A673 (cell line): ENCODE data around the gene ENAH. TPM values are rescaled to one million over a fixed set of nuclear protein-coding genes. Genes with fewer than 3 reads are reported as not detected.

Experiments
- BruUV-seq: library from RNA; stranded (reverse); fragments of 400-500 nt; replicated peaks from 2 replicates; lab custom pipeline; 2021; lab: Mats Ljungman, UMichigan
- CTCF ChIA-PET: fragments of 300-600 bp; sonication (Branson Sonifier 250); formaldehyde crosslinking; loops from one replicate; lab custom pipeline; 2022; ENCODE audit warnings: antibody characterized with exemption; lab: Charles Lee
- POLR2A ChIA-PET: fragments of 300-600 bp; sonication (Branson Sonifier 250); formaldehyde crosslinking; loops from one replicate; lab custom pipeline; 2022; ENCODE audit warnings: antibody characterized with exemption; ENCODE audit not compliant: low non-redundant PET; lab: Charles Lee
- DNase-seq: peaks from one replicate; pipeline ENCODE4 v3.0.0-alpha.2; 2015; ENCODE audit warnings: low spot score
- H3K27ac ChIP-seq: fragments of 200-600 bp; sonication (generic); 2 replicates; pipeline ENCODE4 v1.5.1; 2016; ENCODE audit warnings: mixed run types, low read depth, mild to moderate bottlenecking, mixed read lengths, antibody characterized with exemption, low read length; ENCODE audit not compliant: poor library complexity, severe bottlenecking
- H3K27me3 ChIP-seq: fragments of 200-600 bp; sonication (generic); replicated peaks from 2 replicates; pipeline ENCODE4 v1.6.1; 2017; ENCODE audit warnings: mixed run types, low read depth, mild to moderate bottlenecking, mixed read lengths, antibody characterized with exemption, low read length; ENCODE audit not compliant: insufficient read depth, poor library complexity
- H3K36me3 ChIP-seq: fragments of 200-600 bp; sonication (generic); 2 replicates; pipeline ENCODE4 v1.6.1; 2016; ENCODE audit warnings: mixed run types, mild to moderate bottlenecking, mixed read lengths, antibody characterized with exemption, low read length; ENCODE audit not compliant: insufficient read depth, poor library complexity, severe bottlenecking
- H3K4me1 ChIP-seq: fragments of 200-600 bp; sonication (generic); 2 replicates; pipeline ENCODE4 v1.6.1; 2017; ENCODE audit warnings: mixed run types, mild to moderate bottlenecking, mixed read lengths, antibody characterized with exemption, low read length; ENCODE audit not compliant: insufficient read depth, poor library complexity, severe bottlenecking
- H3K4me3 ChIP-seq: fragments of 200-600 bp; sonication (generic); 2 replicates; pipeline ENCODE4 v1.5.1; 2016; ENCODE audit warnings: low read depth, mixed run types, mild to moderate bottlenecking, mixed read lengths, low read length; ENCODE audit not compliant: poor library complexity, severe bottlenecking
- H3K9me3 ChIP-seq: fragments of 200-600 bp; sonication (generic); 2 replicates; pipeline ENCODE4 v1.6.1; 2016; ENCODE audit warnings: mixed run types, low read depth, mild to moderate bottlenecking, mixed read lengths, antibody characterized with exemption, low read length; ENCODE audit not compliant: poor library complexity, severe bottlenecking
- CTCF ChIP-seq: fragments of 300-800, 200-600 bp; sonication (generic); conservative IDR thresholded peaks from 2 replicates; pipeline ENCODE4 v1.5.1; 2017; ENCODE audit warnings: low read depth, mild to moderate bottlenecking, antibody characterized with exemption, low read length, moderate library complexity, mixed read lengths
- EZH2 ChIP-seq: fragments of 200-600 bp; sonication (generic); IDR thresholded peaks from 2 replicates; pipeline ENCODE4 v1.6.1; 2017; ENCODE audit warnings: borderline replicate concordance, low read depth, mild to moderate bottlenecking, mixed read lengths, antibody characterized with exemption, low read length; ENCODE audit not compliant: poor library complexity, severe bottlenecking
- intact Hi-C: fragments of 100-400 bp; cut with micrococcal nuclease; formaldehyde crosslinking; loops from one replicate; pipeline ENCODE4 v1.10.0; 2022; ENCODE audit not compliant: unreplicated experiment
- total RNA-seq: library from RNA; stranded (reverse); gene quantifications from 2 replicates; pipeline ENCODE4 v1.2.3, GENCODE V29; 2021

The ENAH gene
- total RNA-seq, 1 experiment from 2014 or later: 186 TPM

GRCh38 chr1:225453797-225454648, 198.9 kb downstream of the ENAH start:
- no peak for DNase-seq
- Histone ChIP-seq H3K27me3 (no peaks in the 10 kb centered on the region), H3K4me3 (no peak overlapping the region), H3K27ac (no peak overlapping the region), H3K36me3 (no peaks in the 10 kb centered on the region), H3K4me1 (no peaks in the 10 kb centered on the region), H3K9me3 (no peaks in the 10 kb centered on the region)
- CTCF ChIA-PET: no interaction called here
- intact Hi-C loops: no loop called here
- POLR2A ChIA-PET: interaction anchor here (0.5 kb wide), 1 partner anchor 334 kb away, joined by 3 read pairs; no protein-coding TSS in a partner anchor
- TF ChIP-seq EZH2: no peak
- no peak for TF ChIP-seq CTCF
- no TSS peak for BruUV-seq

GRCh38 chr1:225451840-225452515, 200.9 kb downstream of the ENAH start:
- TF ChIP-seq EZH2 (no peak), CTCF (no peak)
- no TSS peak for BruUV-seq
- CTCF ChIA-PET: no interaction called here
- no peaks in the 10 kb centered on the region for H3K9me3 ChIP-seq
- no peak overlapping the region for H3K27ac ChIP-seq
- no peaks in the 10 kb centered on the region for H3K36me3 ChIP-seq
- no peak for DNase-seq
- intact Hi-C loops: no loop called here
- no peak overlapping the region for H3K4me3 ChIP-seq
- H3K4me1 ChIP-seq: no peaks in the 10 kb centered on the region
- POLR2A ChIA-PET: no interaction called here
- no peaks in the 10 kb centered on the region for H3K27me3 ChIP-seq

- BruUV-seq: no TSS peak
- Histone ChIP-seq H3K27ac (no peak overlapping the region), H3K36me3 (no peaks in the 10 kb centered on the region), H3K9me3 (no peaks in the 10 kb centered on the region), H3K27me3 (no peaks in the 10 kb centered on the region), H3K4me1 (no peaks in the 10 kb centered on the region), H3K4me3 (no peak overlapping the region)
- POLR2A ChIA-PET: interaction anchor here (0.6 kb wide), 1 partner anchor 23 kb away, joined by 4 read pairs; no protein-coding TSS in a partner anchor
- intact Hi-C loops: no loop called here
- TF ChIP-seq EZH2 (no peak), CTCF (no peak)
- CTCF ChIA-PET: no interaction called here
- no peak for DNase-seq
Measured at GRCh38 chr1:225451340-225451739, 201.6 kb downstream of the ENAH start.
